ENCODE results near the gene KITLG. TPM values are rescaled to one million over a fixed set of nuclear protein-coding genes. Genes with fewer than 3 reads are reported as not detected.
A peak's percentile ranks its signal among the peaks of the same experiment; 100 is the strongest.
"Not testable (repeated sequence)": the region's sequence is repeated elsewhere in the genome, so short reads cannot be mapped to it uniquely, and the experiment has no call there.

KITLG gene
- total RNA-seq, 6 experiments from 2014 or later = 0.67 to 2.8 (median 1.1) TPM

DNA sequence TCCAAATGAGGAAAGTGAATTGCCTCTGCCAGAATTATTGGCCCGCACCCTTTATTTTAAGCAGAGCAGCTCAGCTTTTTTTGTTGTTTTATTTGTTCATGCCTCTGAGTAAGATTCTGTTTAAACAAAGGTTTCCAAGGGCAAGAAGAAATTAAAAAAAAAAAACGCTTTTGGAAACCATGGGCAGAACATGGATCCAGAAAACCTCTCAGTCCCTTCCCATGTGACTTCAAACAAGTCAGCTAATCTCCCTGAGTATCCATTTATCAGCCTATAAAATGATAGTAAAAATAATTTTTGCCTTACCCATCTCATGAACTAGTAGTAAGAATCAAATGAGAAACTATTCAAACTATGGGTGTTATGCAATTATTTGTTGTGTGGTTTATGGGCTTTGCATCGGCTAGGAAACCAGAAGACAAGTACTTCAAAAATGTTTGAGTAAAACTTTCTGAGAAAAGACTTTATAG is 27.6 kb downstream of the KITLG start:
- 16% methylated on average over 3 of the region's 3 CpGs for WGBS (ENCODE audit: insufficient coverage, low coverage, low lambda C conversion rate, missing lambda C conversion rate)
- no peaks in the 10 kb centered on the region for H3K27me3 ChIP-seq
- peaks cover 0 to 16% (median 2%) of the 10 kb centered on the region in 4 donors for H3K4me1 ChIP-seq
- intact Hi-C loops (cut with DNase I) = no loop called here
- DNase-seq (no peak), ATAC-seq (peak in 3 of 4 donors; percentile 33 to 60 (median 47))
- H3K36me3 ChIP-seq = no peaks in the 10 kb centered on the region
- TF ChIP-seq POLR2A (IDR thresholded peaks at IDR 0.05) = no peak
- TF ChIP-seq, protein P1, sequence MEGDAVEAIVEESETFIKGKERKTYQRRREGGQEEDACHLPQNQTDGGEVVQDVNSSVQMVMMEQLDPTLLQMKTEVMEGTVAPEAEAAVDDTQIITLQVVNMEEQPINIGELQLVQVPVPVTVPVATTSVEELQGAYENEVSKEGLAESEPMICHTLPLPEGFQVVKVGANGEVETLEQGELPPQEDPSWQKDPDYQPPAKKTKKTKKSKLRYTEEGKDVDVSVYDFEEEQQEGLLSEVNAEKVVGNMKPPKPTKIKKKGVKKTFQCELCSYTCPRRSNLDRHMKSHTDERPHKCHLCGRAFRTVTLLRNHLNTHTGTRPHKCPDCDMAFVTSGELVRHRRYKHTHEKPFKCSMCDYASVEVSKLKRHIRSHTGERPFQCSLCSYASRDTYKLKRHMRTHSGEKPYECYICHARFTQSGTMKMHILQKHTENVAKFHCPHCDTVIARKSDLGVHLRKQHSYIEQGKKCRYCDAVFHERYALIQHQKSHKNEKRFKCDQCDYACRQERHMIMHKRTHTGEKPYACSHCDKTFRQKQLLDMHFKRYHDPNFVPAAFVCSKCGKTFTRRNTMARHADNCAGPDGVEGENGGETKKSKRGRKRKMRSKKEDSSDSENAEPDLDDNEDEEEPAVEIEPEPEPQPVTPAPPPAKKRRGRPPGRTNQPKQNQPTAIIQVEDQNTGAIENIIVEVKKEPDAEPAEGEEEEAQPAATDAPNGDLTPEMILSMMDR (IDR thresholded peaks at IDR 0.05) = no peak
- H3K27ac ChIP-seq = no peak overlapping the region
- H3K9me3 ChIP-seq = no peaks in the 10 kb centered on the region
- no peak overlapping the region for H3K4me3 ChIP-seq

DNA sequence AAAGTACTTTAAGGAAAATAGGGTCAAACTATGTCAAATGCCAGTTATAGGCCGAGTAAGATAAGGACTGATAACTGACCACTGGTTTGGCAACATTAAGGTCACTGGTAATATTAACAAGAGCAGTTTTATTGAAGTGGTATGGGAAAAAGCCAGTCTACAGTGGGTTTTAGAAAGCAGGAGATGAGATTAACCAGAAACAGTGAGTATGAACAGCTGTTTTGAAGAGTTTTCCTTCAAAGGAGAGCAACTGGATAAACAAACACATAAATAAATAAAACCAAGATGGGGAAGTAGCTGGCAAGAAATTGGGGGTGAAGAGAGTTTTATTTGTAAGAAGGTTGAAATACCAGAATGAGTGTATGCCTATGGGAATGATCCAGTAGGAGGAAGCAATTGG is 30.3 kb downstream of the KITLG start:
- Histone ChIP-seq H3K27ac (no peak overlapping the region), H3K4me1 (peaks cover 0 to 16% (median 2%) of the 10 kb centered on the region in 4 donors), H3K36me3 (no peaks in the 10 kb centered on the region), H3K4me3 (no peak overlapping the region), H3K27me3 (no peaks in the 10 kb centered on the region), H3K9me3 (no peaks in the 10 kb centered on the region)
- TF ChIP-seq, protein P1 (IDR thresholded peaks at IDR 0.05) = no peak
- TF ChIP-seq POLR2A (IDR thresholded peaks at IDR 0.05) = no peak
- ATAC-seq (no peak), DNase-seq (no peak)
- intact Hi-C loops (cut with DNase I) = no loop called here
- WGBS (ENCODE audit: insufficient coverage, low coverage, low lambda C conversion rate, missing lambda C conversion rate) = 0% methylated on average over 1 of the region's 1 CpG

DNA sequence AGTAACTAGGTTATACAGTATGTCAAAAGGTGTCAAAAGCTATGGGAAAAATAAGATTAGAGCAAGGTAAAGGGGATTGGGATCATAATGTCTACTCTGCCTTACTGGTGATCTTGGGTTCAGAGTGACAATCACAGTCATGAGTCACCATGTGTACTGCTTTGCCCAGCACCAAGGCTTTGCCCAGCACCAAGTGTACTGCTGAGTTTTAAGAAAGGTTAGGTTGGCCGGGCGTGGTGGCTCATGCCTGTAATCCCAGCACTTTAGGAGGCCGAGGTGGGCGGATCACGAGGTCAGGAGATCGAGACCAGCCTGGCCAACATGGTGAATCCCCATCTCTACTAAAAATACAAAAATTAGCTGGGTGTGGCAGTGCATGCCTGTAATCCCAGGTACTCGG is 32.3 kb downstream of the KITLG start:
- 100% methylated on average over 1 of the region's 7 CpGs for WGBS (ENCODE audit: insufficient coverage, low coverage, low lambda C conversion rate, missing lambda C conversion rate)
- intact Hi-C loops (cut with DNase I); H3K27ac ChIP-seq: not testable (repeated sequence)

DNA sequence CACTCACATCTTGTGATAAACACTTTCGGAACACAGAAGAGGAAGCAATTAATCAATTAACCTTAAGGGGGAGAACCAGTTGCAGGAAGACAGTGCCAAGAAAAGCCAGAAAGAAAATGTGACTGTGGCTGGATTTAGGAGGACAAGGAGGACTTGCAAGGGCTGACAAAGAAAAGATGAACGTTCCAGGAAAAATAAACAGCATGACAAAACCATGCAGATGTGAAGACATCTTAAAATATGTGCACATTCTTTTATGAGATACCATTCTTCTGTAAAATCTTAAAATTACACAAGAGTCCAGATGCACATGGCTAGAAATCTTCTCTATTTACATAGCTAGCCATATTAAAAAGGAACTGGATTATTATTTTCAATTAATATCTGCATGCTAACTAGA is 33.4 kb downstream of the KITLG start:
- 15% methylated on average over 2 of the region's 2 CpGs for WGBS (ENCODE audit: insufficient coverage, low coverage, low lambda C conversion rate, missing lambda C conversion rate)
- H3K27ac ChIP-seq = no peak overlapping the region
- H3K27me3 ChIP-seq = no peaks in the 10 kb centered on the region
- H3K4me3 ChIP-seq = no peak overlapping the region
- no peaks in the 10 kb centered on the region for H3K9me3 ChIP-seq
- ATAC-seq = no peak
- no peak for TF ChIP-seq POLR2A (IDR thresholded peaks at IDR 0.05)
- TF ChIP-seq, protein P1 (IDR thresholded peaks at IDR 0.05) = no peak
- H3K36me3 ChIP-seq = no peaks in the 10 kb centered on the region
- no peak for DNase-seq
- intact Hi-C loops (cut with DNase I) = no loop called here
- no peaks in the 10 kb centered on the region for H3K4me1 ChIP-seq

More for the DNA sequence above, 32.3 kb downstream of the KITLG start:
- not testable (repeated sequence) for DNase-seq, ATAC-seq, H3K4me3 ChIP-seq, H3K9me3 ChIP-seq, H3K36me3 ChIP-seq, H3K27me3 ChIP-seq, H3K4me1 ChIP-seq

DNA sequence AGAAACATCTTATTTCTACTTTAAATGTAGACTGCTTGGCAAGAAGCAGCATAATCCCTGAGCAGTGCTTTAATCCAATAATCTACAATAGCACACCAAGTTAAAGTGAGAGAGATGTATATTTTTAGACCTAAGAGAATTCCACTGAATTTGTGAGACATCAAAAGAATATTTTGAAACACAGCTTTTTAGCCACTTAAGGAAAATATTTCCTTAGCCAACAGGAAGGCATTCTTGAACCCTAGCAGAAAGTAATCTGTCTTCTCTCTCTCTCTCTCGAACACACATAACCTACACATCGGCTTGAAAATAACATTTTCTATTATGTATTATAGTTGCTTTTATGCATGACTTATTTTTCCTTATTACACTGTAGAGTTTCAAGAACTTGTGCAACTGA is 34.0 kb downstream of the KITLG start:
- TF ChIP-seq, protein P1 (IDR thresholded peaks at IDR 0.05) = no peak
- no peak for TF ChIP-seq POLR2A (IDR thresholded peaks at IDR 0.05)
- Histone ChIP-seq H3K27ac (no peak overlapping the region), H3K9me3 (no peaks in the 10 kb centered on the region), H3K36me3 (no peaks in the 10 kb centered on the region), H3K27me3 (no peaks in the 10 kb centered on the region), H3K4me1 (no peaks in the 10 kb centered on the region), H3K4me3 (no peak overlapping the region)
- WGBS (ENCODE audit: insufficient coverage, low coverage, low lambda C conversion rate, missing lambda C conversion rate) = 66% methylated on average over 2 of the region's 2 CpGs
- ATAC-seq (no peak), DNase-seq (no peak)
- intact Hi-C loops (cut with DNase I) = no loop called here
